Activated CD4-positive, CD25-positive, alpha-beta regulatory T cell treated with anti-CD3 and anti-CD28 coated beads, Interleukin-2, amount 50 U/mL, for 72 hours (primary cell): ENCODE data around the gene LYRM4.

Experiments used
- DNase-seq: peaks from one replicate; pipeline ENCODE4 v3.0.0; 2021

The LYRM4 gene

GRCh38 chr6:5241252-5241651 is 19.5 kb downstream of the LYRM4 start:
- no peak for DNase-seq

GRCh38 chr6:5238336-5238735 is 22.4 kb downstream of the LYRM4 start:
- DNase-seq, result no peak

- no peak for DNase-seq
Measured at GRCh38 chr6:5237805-5238204, 22.9 kb downstream of the LYRM4 start.

- no peak for DNase-seq
Measured at GRCh38 chr6:5235830-5236229, 24.9 kb downstream of the LYRM4 start.

- DNase-seq, result no peak
Measured at GRCh38 chr6:5234874-5235273, 25.9 kb downstream of the LYRM4 start.

- no peak for DNase-seq
Measured at GRCh38 chr6:5231289-5231688, 29.5 kb downstream of the LYRM4 start.

- no peak for DNase-seq
Measured at GRCh38 chr6:5230081-5230480, 30.7 kb downstream of the LYRM4 start.

- DNase-seq, result no peak
Measured at GRCh38 chr6:5229356-5229755, 31.4 kb downstream of the LYRM4 start.

- no peak for DNase-seq
Measured at GRCh38 chr6:5223309-5223708, 37.4 kb downstream of the LYRM4 start.

- DNase-seq, result no peak
Measured at GRCh38 chr6:5220443-5220842, 40.3 kb downstream of the LYRM4 start.

- DNase-seq, result no peak
Measured at GRCh38 chr6:5219011-5219691, 41.6 kb downstream of the LYRM4 start.

GRCh38 chr6:5217356-5217755 is 43.4 kb downstream of the LYRM4 start:
- no peak for DNase-seq

GRCh38 chr6:5215799-5216198 is 45.0 kb downstream of the LYRM4 start:
- DNase-seq, result no peak

- DNase-seq, result no peak
Measured at GRCh38 chr6:5215159-5215558, 45.6 kb downstream of the LYRM4 start.

GRCh38 chr6:5214570-5215052 is 46.1 kb downstream of the LYRM4 start:
- DNase-seq, result peak; percentile 34

GRCh38 chr6:5213836-5214235 is 46.9 kb downstream of the LYRM4 start:
- no peak for DNase-seq

GRCh38 chr6:5211492-5211891 is 49.3 kb downstream of the LYRM4 start:
- no peak for DNase-seq

GRCh38 chr6:5208471-5208971 is 52.2 kb downstream of the LYRM4 start:
- DNase-seq, result no peak

- no peak for DNase-seq
Measured at GRCh38 chr6:5208057-5208456, 52.7 kb downstream of the LYRM4 start.

GRCh38 chr6:5206920-5207561 is 53.7 kb downstream of the LYRM4 start:
- DNase-seq, result no peak

GRCh38 chr6:5205877-5206850 is 54.6 kb downstream of the LYRM4 start:
- no peak for DNase-seq

GRCh38 chr6:5205035-5205507 is 55.7 kb downstream of the LYRM4 start:
- DNase-seq, result no peak

- no peak for DNase-seq
Measured at GRCh38 chr6:5204376-5204775, 56.4 kb downstream of the LYRM4 start.
